Fibroblast of peridontal ligament (primary cell): Measurements from ENCODE around the gene SEMA3E.
"Not testable (repeated sequence)": the region's sequence is repeated elsewhere in the genome, so short reads cannot be mapped to it uniquely, and the experiment has no call there.

Experiments
- DNase-seq: peaks from one replicate; pipeline ENCODE4 v3.0.0-alpha.2; 2010; ENCODE audit errors: extremely low read depth

SEMA3E gene

GRCh38 chr7:83648464-83649241 lies at the start of gene SEMA3E:
TSS of gene SEMA3E (minus strand) at chr7:83649139.
- peak; percentile 58 for DNase-seq

GRCh38 chr7:83697804-83698530 lies 49.0 kb upstream of the SEMA3E start:
- peak; percentile 25 for DNase-seq

- DNase-seq: no peak
Measured at GRCh38 chr7:83696101-83696500, 47.2 kb upstream of the SEMA3E start.

GRCh38 chr7:83695128-83695960 lies 46.4 kb upstream of the SEMA3E start:
- DNase-seq: no peak

GRCh38 chr7:83693256-83693655 lies 44.3 kb upstream of the SEMA3E start:
- DNase-seq: no peak

- no peak for DNase-seq
Measured at GRCh38 chr7:83691095-83691494, 42.2 kb upstream of the SEMA3E start.

GRCh38 chr7:83689855-83690254 lies 40.9 kb upstream of the SEMA3E start:
- no peak for DNase-seq

GRCh38 chr7:83686416-83686815 lies 37.5 kb upstream of the SEMA3E start:
- DNase-seq: no peak

- DNase-seq: no peak
Measured at GRCh38 chr7:83684928-83685327, 36.0 kb upstream of the SEMA3E start.

- DNase-seq: no peak
Measured at GRCh38 chr7:83681200-83681778, 32.4 kb upstream of the SEMA3E start.

GRCh38 chr7:83677180-83677866 lies 28.4 kb upstream of the SEMA3E start:
- peak; percentile 99 for DNase-seq

- DNase-seq: not testable (repeated sequence)
Measured at GRCh38 chr7:83673291-83673690, 24.4 kb upstream of the SEMA3E start.

GRCh38 chr7:83672157-83672556 lies 23.2 kb upstream of the SEMA3E start:
- DNase-seq: no peak

GRCh38 chr7:83663131-83663530 lies 14.2 kb upstream of the SEMA3E start:
- DNase-seq: no peak

GRCh38 chr7:83658126-83658525 lies 9.2 kb upstream of the SEMA3E start:
- no peak for DNase-seq

GRCh38 chr7:83655951-83656556 lies 7.1 kb upstream of the SEMA3E start:
- peak; percentile 80 for DNase-seq

GRCh38 chr7:83652481-83652880 lies 3.5 kb upstream of the SEMA3E start:
- no peak for DNase-seq

GRCh38 chr7:83649701-83650100 lies 762 bp upstream of the SEMA3E start:
- DNase-seq: no peak

- no peak for DNase-seq
Measured at GRCh38 chr7:83646027-83646426, 2.9 kb downstream of the SEMA3E start.

- no peak for DNase-seq
Measured at GRCh38 chr7:83643739-83644138, 5.2 kb downstream of the SEMA3E start.

GRCh38 chr7:83643012-83643411 lies 5.9 kb downstream of the SEMA3E start:
- no peak for DNase-seq
